Sigmoid colon (tissue), 4 donors: ENCODE results near the gene GPD1.
"Not testable (repeated sequence)": the region's sequence is repeated elsewhere in the genome, so short reads cannot be mapped to it uniquely, and the experiment has no call there.

Source experiments
- CTCF ChIP-seq, 4 experiments: fragments of 450-650 bp in 3 of 4; fragments of 200-600 bp in 1 of 4; IDR thresholded peaks; one replicate each; pipeline ENCODE4 v1.5.1; 2016 to 2019; ENCODE audit warnings: antibody characterized with exemption in 4 of 4, mild to moderate bottlenecking in 3 of 4, moderate library complexity in 2 of 4
- POLR2A ChIP-seq, 2 donors: fragments of 450-650 bp; IDR thresholded peaks; one replicate each; pipeline ENCODE4 v1.6.1; 2016; ENCODE audit warnings: antibody characterized with exemption in 2 of 2, mild to moderate bottlenecking in 2 of 2, moderate library complexity in 2 of 2
- POLR2AphosphoS5 ChIP-seq, 4 donors: sonication (generic); formaldehyde crosslinking; IDR thresholded peaks; one replicate each; pipeline ENCODE4 v1.6.1; 2017; ENCODE audit warnings: antibody characterized with exemption in 4 of 4

- TF ChIP-seq CTCF, POLR2A, POLR2AphosphoS5 (IDR thresholded peaks at IDR 0.05): not testable (repeated sequence)
Measured at GRCh38 chr12:50154947-50155346, 51.1 kb downstream of the GPD1 start.
